ENCODE results near the gene RERE. TPM values are rescaled to one million over a fixed set of nuclear protein-coding genes. Genes with fewer than 3 reads are reported as not detected.
"Not testable (repeated sequence)": the region's sequence is repeated elsewhere in the genome, so short reads cannot be mapped to it uniquely, and the experiment has no call there.

RERE gene
- total RNA-seq, 2 donors from 2014 or later, result 96.0 to 105 TPM

DNA sequence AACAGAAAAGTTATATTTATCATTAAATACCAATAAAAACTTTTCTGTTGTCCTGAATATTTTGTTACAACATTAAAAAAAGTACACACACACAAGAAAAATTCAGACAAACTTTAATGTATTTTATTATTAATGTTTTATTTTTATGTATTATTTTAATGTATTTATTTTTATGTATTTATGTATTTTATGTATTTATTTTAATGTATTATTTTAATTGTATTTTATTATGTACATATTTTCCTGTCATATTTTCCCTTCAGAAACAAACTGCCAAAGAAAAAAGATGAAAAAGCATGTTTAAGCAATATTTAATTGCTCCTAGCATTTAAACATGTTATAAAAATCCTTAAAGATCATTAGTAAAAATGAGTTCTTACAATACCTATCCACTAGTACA is 222.1 kb downstream of the RERE start:
- no peak overlapping the region for H3K4me3 ChIP-seq
- no peak overlapping the region for H3K9ac ChIP-seq (ENCODE audit: low read depth in 2 of 2, low read length in 2 of 2)
- intact Hi-C loops (cut with DNase I), result no loop called here
- TF ChIP-seq, protein P1, sequence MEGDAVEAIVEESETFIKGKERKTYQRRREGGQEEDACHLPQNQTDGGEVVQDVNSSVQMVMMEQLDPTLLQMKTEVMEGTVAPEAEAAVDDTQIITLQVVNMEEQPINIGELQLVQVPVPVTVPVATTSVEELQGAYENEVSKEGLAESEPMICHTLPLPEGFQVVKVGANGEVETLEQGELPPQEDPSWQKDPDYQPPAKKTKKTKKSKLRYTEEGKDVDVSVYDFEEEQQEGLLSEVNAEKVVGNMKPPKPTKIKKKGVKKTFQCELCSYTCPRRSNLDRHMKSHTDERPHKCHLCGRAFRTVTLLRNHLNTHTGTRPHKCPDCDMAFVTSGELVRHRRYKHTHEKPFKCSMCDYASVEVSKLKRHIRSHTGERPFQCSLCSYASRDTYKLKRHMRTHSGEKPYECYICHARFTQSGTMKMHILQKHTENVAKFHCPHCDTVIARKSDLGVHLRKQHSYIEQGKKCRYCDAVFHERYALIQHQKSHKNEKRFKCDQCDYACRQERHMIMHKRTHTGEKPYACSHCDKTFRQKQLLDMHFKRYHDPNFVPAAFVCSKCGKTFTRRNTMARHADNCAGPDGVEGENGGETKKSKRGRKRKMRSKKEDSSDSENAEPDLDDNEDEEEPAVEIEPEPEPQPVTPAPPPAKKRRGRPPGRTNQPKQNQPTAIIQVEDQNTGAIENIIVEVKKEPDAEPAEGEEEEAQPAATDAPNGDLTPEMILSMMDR (IDR thresholded peaks at IDR 0.05), result no peak
- no peak overlapping the region for H3K27ac ChIP-seq
- no peaks in the 10 kb centered on the region for H3K4me1 ChIP-seq
- H3K36me3 ChIP-seq, result no peaks in the 10 kb centered on the region
- H3K9me3 ChIP-seq, result no peaks in the 10 kb centered on the region
- no peaks in the 10 kb centered on the region for H3K27me3 ChIP-seq
- DNase-seq, result no peak

DNA sequence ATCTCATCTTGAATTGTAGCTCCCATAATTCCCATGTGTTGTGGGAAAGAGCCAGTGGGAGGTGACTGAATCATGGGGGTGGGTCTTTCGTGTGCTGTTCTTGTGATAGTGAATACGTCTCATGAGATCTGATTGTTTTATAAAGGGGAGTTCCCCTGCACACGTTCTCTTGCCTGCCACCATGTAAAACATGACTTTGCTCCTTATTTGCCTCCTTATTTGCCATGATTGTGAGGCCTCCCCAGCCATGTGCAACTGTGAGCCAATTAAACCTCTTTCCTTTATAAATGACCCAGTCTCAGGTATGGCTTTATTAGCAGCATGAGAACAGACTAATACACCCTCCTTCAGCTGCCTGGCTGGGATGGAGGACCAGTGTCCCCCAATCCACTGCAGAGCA is 224.1 kb downstream of the RERE start:
- H3K27ac ChIP-seq; H3K4me3 ChIP-seq; DNase-seq; intact Hi-C loops (cut with DNase I); H3K27me3 ChIP-seq; H3K4me1 ChIP-seq; H3K36me3 ChIP-seq; H3K9ac ChIP-seq (ENCODE audit: low read depth in 2 of 2, low read length in 2 of 2); H3K9me3 ChIP-seq: not testable (repeated sequence)

DNA sequence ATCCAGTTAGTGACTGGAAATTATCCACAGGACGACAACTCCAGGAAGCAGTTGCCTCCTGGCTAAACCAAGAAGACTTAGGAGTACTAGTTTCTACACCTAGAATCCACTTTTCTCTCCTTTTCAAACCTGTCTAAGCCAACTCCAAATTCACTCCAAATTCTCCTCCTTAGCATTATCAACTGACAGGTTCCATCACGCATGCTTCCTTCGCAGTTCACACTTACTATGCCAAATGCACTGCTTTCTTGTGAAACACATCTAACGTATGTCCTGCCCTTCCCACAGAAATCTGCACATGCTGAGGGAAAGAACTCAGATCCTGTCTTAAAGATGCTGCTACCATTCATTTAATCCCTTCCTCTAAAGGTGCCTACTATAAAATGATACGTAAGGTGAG is 225.9 kb downstream of the RERE start:
- H3K36me3 ChIP-seq, result no peaks in the 10 kb centered on the region
- no peak overlapping the region for H3K9ac ChIP-seq (ENCODE audit: low read depth in 2 of 2, low read length in 2 of 2)
- no peaks in the 10 kb centered on the region for H3K27me3 ChIP-seq
- H3K27ac ChIP-seq, result no peak overlapping the region
- H3K4me1 ChIP-seq, result no peaks in the 10 kb centered on the region
- no peak for DNase-seq
- H3K9me3 ChIP-seq, result no peaks in the 10 kb centered on the region
- TF ChIP-seq, protein P1 (IDR thresholded peaks at IDR 0.05), result no peak
- intact Hi-C loops (cut with DNase I), result no loop called here
- no peak overlapping the region for H3K4me3 ChIP-seq

DNA sequence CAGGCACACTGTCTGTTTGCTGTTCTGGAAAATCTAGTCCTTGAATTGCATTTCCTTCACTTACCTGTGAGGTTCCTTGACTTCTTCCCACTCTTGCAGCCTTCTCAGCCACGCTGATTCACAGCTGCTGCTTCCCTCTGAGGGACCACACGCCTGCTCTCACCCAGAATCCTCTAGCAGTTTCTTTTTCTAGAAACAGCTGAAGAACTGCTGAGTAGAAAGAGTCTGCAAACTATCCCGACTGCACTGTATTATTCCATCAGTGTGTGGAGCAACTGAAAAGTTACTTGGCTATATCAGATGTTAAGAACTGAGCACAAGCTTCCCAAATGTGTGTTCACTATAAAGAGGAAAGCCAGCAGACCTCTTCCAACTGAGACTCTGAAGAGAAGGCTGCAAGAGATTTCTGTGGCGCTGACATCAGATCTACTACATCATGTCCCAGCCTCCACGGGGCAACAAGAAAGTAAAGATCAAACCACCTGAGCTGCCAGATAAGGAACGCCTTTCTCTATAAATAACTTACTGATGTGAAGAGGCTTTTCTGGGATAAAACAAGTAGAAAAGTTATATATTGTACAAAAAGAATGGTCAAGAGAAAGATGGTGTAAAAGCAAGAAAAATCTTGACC is 226.6 kb downstream of the RERE start:
- no peaks in the 10 kb centered on the region for H3K4me1 ChIP-seq
- no peak overlapping the region for H3K9ac ChIP-seq (ENCODE audit: low read depth in 2 of 2, low read length in 2 of 2)
- no peaks in the 10 kb centered on the region for H3K36me3 ChIP-seq
- no peak for DNase-seq
- TF ChIP-seq, protein P1 (IDR thresholded peaks at IDR 0.05), result no peak
- H3K27ac ChIP-seq, result no peak overlapping the region
- no peaks in the 10 kb centered on the region for H3K9me3 ChIP-seq
- intact Hi-C loops (cut with DNase I), result no loop called here
- no peaks in the 10 kb centered on the region for H3K27me3 ChIP-seq
- no peak overlapping the region for H3K4me3 ChIP-seq

GRCh38 chr1:8589571-8589970 is 227.9 kb downstream of the RERE start:
- H3K36me3 ChIP-seq, result no peaks in the 10 kb centered on the region
- H3K4me1 ChIP-seq, result no peaks in the 10 kb centered on the region
- DNase-seq, result no peak
- no peak overlapping the region for H3K9ac ChIP-seq (ENCODE audit: low read depth in 2 of 2, low read length in 2 of 2)
- no peak overlapping the region for H3K27ac ChIP-seq
- no peak overlapping the region for H3K4me3 ChIP-seq
- intact Hi-C loops (cut with DNase I), result no loop called here
- TF ChIP-seq, protein P1 (IDR thresholded peaks at IDR 0.05), result no peak
- H3K9me3 ChIP-seq, result no peaks in the 10 kb centered on the region
- H3K27me3 ChIP-seq, result no peaks in the 10 kb centered on the region

DNA sequence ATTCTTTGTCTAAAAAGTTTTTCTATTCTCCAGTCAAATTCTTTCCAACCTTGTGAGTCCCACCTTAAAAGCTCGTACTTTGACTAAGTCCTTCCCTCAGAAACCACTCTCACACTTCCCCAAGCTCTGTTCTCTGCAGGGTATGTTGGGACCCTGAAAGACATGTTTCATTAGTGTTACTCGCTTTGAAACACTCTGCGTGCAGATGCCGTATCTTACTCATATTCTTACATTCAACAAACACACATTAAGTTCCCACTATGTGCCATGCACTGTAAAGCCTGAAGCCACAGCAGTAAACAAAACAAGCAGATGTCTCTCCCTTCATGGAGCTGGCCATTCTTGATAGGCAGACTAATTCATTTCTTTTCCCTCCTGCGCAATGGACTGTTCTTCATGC is 229.7 kb downstream of the RERE start:
- Histone ChIP-seq H3K9me3 (no peaks in the 10 kb centered on the region), H3K36me3 (no peaks in the 10 kb centered on the region), H3K4me1 (no peaks in the 10 kb centered on the region), H3K27ac (no peak overlapping the region), H3K27me3 (no peaks in the 10 kb centered on the region), H3K4me3 (no peak overlapping the region), H3K9ac (ENCODE audit: low read depth in 2 of 2, low read length in 2 of 2) (no peak overlapping the region)
- no peak for DNase-seq
- TF ChIP-seq, protein P1 (IDR thresholded peaks at IDR 0.05), result no peak
- intact Hi-C loops (cut with DNase I), result no loop called here
